ENCODE measurements around the gene MED10.

The MED10 gene

GRCh38 chr5:6387970-6388369, 9.6 kb upstream of the MED10 start:
- H2BK5ac ChIP-seq (ENCODE audit: low read length) = no peak overlapping the region
- H3K9me3 ChIP-seq (replicated peaks in 1 of 2; ENCODE audit: control insufficient read depth in 2 of 2, insufficient read depth in 1 of 2, low read depth in 1 of 2, low read length in 2 of 2) = no peaks in the 10 kb centered on the region
- no peak overlapping the region for H3K14ac ChIP-seq (ENCODE audit: low read length)
- H3K27me3 ChIP-seq (ENCODE audit: control insufficient read depth in 3 of 3, insufficient read depth in 3 of 3, low read depth in 1 of 3, low read length in 3 of 3) = peaks cover 0 to 7% (median 0%) of the 10 kb centered on the region in 3 experiments
- no peak overlapping the region for H3K23ac ChIP-seq (ENCODE audit: low read depth, low read length, poor library complexity)
- no peak overlapping the region for H2BK120ac ChIP-seq (ENCODE audit: low read depth, low read length)
- H3K4me2 ChIP-seq (ENCODE audit: insufficient read depth, low read length, poor library complexity, severe bottlenecking) = no peak overlapping the region
- H3K4ac ChIP-seq (ENCODE audit: low read length) = no peak overlapping the region
- H2BK12ac ChIP-seq (ENCODE audit: low read length) = no peak overlapping the region
- no peak overlapping the region for H2BK15ac ChIP-seq (ENCODE audit: low read length)
- H3K79me1 ChIP-seq (ENCODE audit: low read depth, low read length) = no peaks in the 10 kb centered on the region
- no peak overlapping the region for H3K4me3 ChIP-seq (ENCODE audit: low read length in 2 of 2)
- no peak overlapping the region for H3K9ac ChIP-seq (ENCODE audit: low read depth, low read length, poor library complexity)
- no peak overlapping the region for H4K8ac ChIP-seq (ENCODE audit: low read depth, low read length)
- H3K4me1 ChIP-seq (ENCODE audit: control insufficient read depth in 2 of 2, insufficient read depth in 1 of 2, low read depth in 1 of 2, low read length in 2 of 2) = no peaks in the 10 kb centered on the region
- no peak overlapping the region for H2AFZ ChIP-seq (ENCODE audit: low read length)
- H3K27ac ChIP-seq (replicated peaks; ENCODE audit: low read length) = no peak overlapping the region
- no peak for DNase-seq (ENCODE audit: low spot score)
- no peak overlapping the region for H3K18ac ChIP-seq (ENCODE audit: low read length)
- H3K36me3 ChIP-seq (replicated peaks in 1 of 2; ENCODE audit: control insufficient read depth in 2 of 2, insufficient read depth in 2 of 2, low read length in 2 of 2) = no peaks in the 10 kb centered on the region
- H4K91ac ChIP-seq (ENCODE audit: low read depth, low read length, poor library complexity) = no peak overlapping the region
- H2AK5ac ChIP-seq (ENCODE audit: low read depth, low read length) = no peak overlapping the region

DNA sequence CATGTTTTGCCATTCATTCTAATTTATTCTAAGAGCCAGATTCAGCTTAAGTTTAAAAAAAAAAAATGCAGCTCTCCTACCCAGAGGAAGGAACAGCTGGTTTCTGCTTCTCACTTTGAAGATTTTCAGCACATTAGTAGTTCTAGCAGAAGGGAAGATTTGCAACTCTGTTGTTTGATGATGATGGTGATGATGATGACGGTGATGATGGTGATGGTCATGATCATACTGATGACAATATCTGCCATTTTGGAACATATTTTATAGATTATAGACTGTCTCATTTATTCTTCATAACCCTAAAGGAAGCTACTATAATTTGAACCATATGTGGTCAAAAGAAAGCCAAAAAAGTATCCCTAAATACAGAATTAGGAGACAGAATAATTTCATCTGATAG, 7.9 kb upstream of the MED10 start:
- H2AFZ ChIP-seq (ENCODE audit: low read length) = no peak overlapping the region
- H2BK15ac ChIP-seq (ENCODE audit: low read length) = no peak overlapping the region
- H3K4ac ChIP-seq (ENCODE audit: low read length) = no peak overlapping the region
- H3K4me3 ChIP-seq (ENCODE audit: low read length in 2 of 2) = no peak overlapping the region
- H3K4me2 ChIP-seq (ENCODE audit: insufficient read depth, low read length, poor library complexity, severe bottlenecking) = no peak overlapping the region
- H3K18ac ChIP-seq (ENCODE audit: low read length) = no peak overlapping the region
- H3K14ac ChIP-seq (ENCODE audit: low read length) = no peak overlapping the region
- H2AK5ac ChIP-seq (ENCODE audit: low read depth, low read length) = no peak overlapping the region
- H2BK12ac ChIP-seq (ENCODE audit: low read length) = no peak overlapping the region
- no peak overlapping the region for H4K91ac ChIP-seq (ENCODE audit: low read depth, low read length, poor library complexity)
- no CpG with 5 or more reads among the region's 1 CpG for WGBS, 2 donors (ENCODE audit: extremely low coverage in 2 of 2, insufficient read length in 2 of 2, insufficient replicate concordance in 1 of 2)
- H2BK120ac ChIP-seq (ENCODE audit: low read depth, low read length) = no peak overlapping the region
- H2BK5ac ChIP-seq (ENCODE audit: low read length) = no peak overlapping the region
- H3K9ac ChIP-seq (ENCODE audit: low read depth, low read length, poor library complexity) = no peak overlapping the region
- H3K79me1 ChIP-seq (ENCODE audit: low read depth, low read length) = no peaks in the 10 kb centered on the region
- no peaks in the 10 kb centered on the region for H3K4me1 ChIP-seq (ENCODE audit: control insufficient read depth in 2 of 2, insufficient read depth in 1 of 2, low read depth in 1 of 2, low read length in 2 of 2)
- no peak overlapping the region for H4K8ac ChIP-seq (ENCODE audit: low read depth, low read length)
- peaks cover 0 to 2% (median 0%) of the 10 kb centered on the region in 3 experiments for H3K27me3 ChIP-seq (ENCODE audit: control insufficient read depth in 3 of 3, insufficient read depth in 3 of 3, low read depth in 1 of 3, low read length in 3 of 3)
- H3K23ac ChIP-seq (ENCODE audit: low read depth, low read length, poor library complexity) = no peak overlapping the region
- no peaks in the 10 kb centered on the region for H3K9me3 ChIP-seq (replicated peaks in 1 of 2; ENCODE audit: control insufficient read depth in 2 of 2, insufficient read depth in 1 of 2, low read depth in 1 of 2, low read length in 2 of 2)
- H3K27ac ChIP-seq (replicated peaks; ENCODE audit: low read length) = no peak overlapping the region
- H3K36me3 ChIP-seq (replicated peaks in 1 of 2; ENCODE audit: control insufficient read depth in 2 of 2, insufficient read depth in 2 of 2, low read length in 2 of 2) = no peaks in the 10 kb centered on the region
- no peak for DNase-seq (ENCODE audit: low spot score)

DNA sequence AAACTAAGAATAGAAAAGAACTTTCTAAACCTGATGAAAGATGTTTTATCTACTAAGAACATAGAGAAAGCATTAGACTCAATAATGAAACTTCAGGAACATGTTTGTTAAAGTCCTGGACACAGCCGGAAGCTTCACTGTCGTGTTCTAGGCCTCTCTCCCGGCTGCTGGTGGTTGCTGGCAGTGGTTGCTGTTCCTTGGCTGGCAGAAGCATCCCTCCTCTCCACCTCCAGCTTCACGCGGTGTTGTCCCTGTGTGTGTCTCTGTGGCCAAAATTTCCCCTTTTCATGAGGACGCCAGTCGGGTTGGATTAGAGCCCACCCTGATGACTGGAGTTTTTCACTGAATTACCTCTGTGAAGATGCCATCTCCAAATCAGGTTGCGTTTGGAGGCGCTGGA, 6.5 kb upstream of the MED10 start:
- Histone ChIP-seq H3K79me1 (ENCODE audit: low read depth, low read length) (no peaks in the 10 kb centered on the region), H2BK15ac (ENCODE audit: low read length) (no peak overlapping the region), H3K18ac (ENCODE audit: low read length) (no peak overlapping the region), H3K4ac (ENCODE audit: low read length) (no peak overlapping the region), H3K27ac (replicated peaks; ENCODE audit: low read length) (peak overlapping the region; percentile 27), H3K4me2 (ENCODE audit: insufficient read depth, low read length, poor library complexity, severe bottlenecking) (no peak overlapping the region), H3K9ac (ENCODE audit: low read depth, low read length, poor library complexity) (no peak overlapping the region), H3K14ac (ENCODE audit: low read length) (no peak overlapping the region), H2BK5ac (ENCODE audit: low read length) (no peak overlapping the region), H3K27me3 (ENCODE audit: control insufficient read depth in 3 of 3, insufficient read depth in 3 of 3, low read depth in 1 of 3, low read length in 3 of 3) (no peaks in the 10 kb centered on the region), H3K4me1 (ENCODE audit: control insufficient read depth in 2 of 2, insufficient read depth in 1 of 2, low read depth in 1 of 2, low read length in 2 of 2) (no peaks in the 10 kb centered on the region), H2BK12ac (ENCODE audit: low read length) (no peak overlapping the region), H3K23ac (ENCODE audit: low read depth, low read length, poor library complexity) (no peak overlapping the region), H3K36me3 (replicated peaks in 1 of 2; ENCODE audit: control insufficient read depth in 2 of 2, insufficient read depth in 2 of 2, low read length in 2 of 2) (peaks cover 0 to 4% of the 10 kb centered on the region in 2 donors), H3K4me3 (ENCODE audit: low read length in 2 of 2) (peak overlapping the region in 1 of 2 donors; percentile 50), H2AFZ (ENCODE audit: low read length) (no peak overlapping the region), H3K9me3 (replicated peaks in 1 of 2; ENCODE audit: control insufficient read depth in 2 of 2, insufficient read depth in 1 of 2, low read depth in 1 of 2, low read length in 2 of 2) (no peaks in the 10 kb centered on the region), H2AK5ac (ENCODE audit: low read depth, low read length) (no peak overlapping the region), H4K8ac (ENCODE audit: low read depth, low read length) (no peak overlapping the region), H4K91ac (ENCODE audit: low read depth, low read length, poor library complexity) (no peak overlapping the region), H2BK120ac (ENCODE audit: low read depth, low read length) (no peak overlapping the region)
- WGBS, 2 donors (ENCODE audit: extremely low coverage in 2 of 2, insufficient read length in 2 of 2, insufficient replicate concordance in 1 of 2) = no CpG with 5 or more reads among the region's 9 CpGs
- no peak for DNase-seq (ENCODE audit: low spot score)

DNA sequence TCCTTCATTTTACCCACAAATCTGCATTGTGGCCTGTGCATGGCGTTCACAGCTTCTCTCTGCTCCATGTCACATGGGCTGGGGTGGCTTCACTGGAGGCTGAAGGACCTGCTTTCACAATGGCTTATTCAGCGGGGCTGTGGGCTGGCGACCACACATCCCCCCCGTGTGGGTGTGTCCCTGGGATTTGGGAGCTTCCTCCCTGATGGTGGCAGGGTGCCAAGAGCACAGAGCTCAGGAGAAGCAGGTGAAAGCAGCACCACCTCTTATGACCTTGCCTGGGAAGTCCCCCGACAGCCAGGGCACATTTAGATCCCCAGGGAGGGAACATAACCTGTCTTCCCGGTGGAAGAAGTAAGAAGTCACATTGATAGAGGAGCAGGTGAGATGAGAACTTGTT, 5.0 kb upstream of the MED10 start:
- Histone ChIP-seq H3K4me2 (ENCODE audit: insufficient read depth, low read length, poor library complexity, severe bottlenecking) (no peak overlapping the region), H3K9me3 (replicated peaks in 1 of 2; ENCODE audit: control insufficient read depth in 2 of 2, insufficient read depth in 1 of 2, low read depth in 1 of 2, low read length in 2 of 2) (no peaks in the 10 kb centered on the region), H2BK5ac (ENCODE audit: low read length) (peak overlapping the region; percentile 53), H3K14ac (ENCODE audit: low read length) (no peak overlapping the region), H2AFZ (ENCODE audit: low read length) (no peak overlapping the region), H3K27me3 (ENCODE audit: control insufficient read depth in 3 of 3, insufficient read depth in 3 of 3, low read depth in 1 of 3, low read length in 3 of 3) (no peaks in the 10 kb centered on the region), H3K27ac (replicated peaks; ENCODE audit: low read length) (no peak overlapping the region), H2BK15ac (ENCODE audit: low read length) (no peak overlapping the region), H4K91ac (ENCODE audit: low read depth, low read length, poor library complexity) (no peak overlapping the region), H3K9ac (ENCODE audit: low read depth, low read length, poor library complexity) (peak overlapping the region; percentile 55), H3K18ac (ENCODE audit: low read length) (no peak overlapping the region), H3K79me1 (ENCODE audit: low read depth, low read length) (no peaks in the 10 kb centered on the region), H3K36me3 (replicated peaks in 1 of 2; ENCODE audit: control insufficient read depth in 2 of 2, insufficient read depth in 2 of 2, low read length in 2 of 2) (peaks cover 0 to 4% of the 10 kb centered on the region in 2 donors), H3K23ac (ENCODE audit: low read depth, low read length, poor library complexity) (peak overlapping the region; percentile 35), H4K8ac (ENCODE audit: low read depth, low read length) (no peak overlapping the region), H3K4me3 (ENCODE audit: low read length in 2 of 2) (no peak overlapping the region), H3K4me1 (ENCODE audit: control insufficient read depth in 2 of 2, insufficient read depth in 1 of 2, low read depth in 1 of 2, low read length in 2 of 2) (no peaks in the 10 kb centered on the region), H3K4ac (ENCODE audit: low read length) (peak overlapping the region; percentile 67), H2AK5ac (ENCODE audit: low read depth, low read length) (no peak overlapping the region), H2BK120ac (ENCODE audit: low read depth, low read length) (no peak overlapping the region), H2BK12ac (ENCODE audit: low read length) (no peak overlapping the region)
- DNase-seq (ENCODE audit: low spot score) = no peak
- no CpG with 5 or more reads among the region's 6 CpGs for WGBS, 2 donors (ENCODE audit: extremely low coverage in 2 of 2, insufficient read length in 2 of 2, insufficient replicate concordance in 1 of 2)
